Activated naive CD4-positive, alpha-beta T cell treated with anti-CD3 and anti-CD28 coated beads for 36 hours (primary cell): ENCODE measurements around the gene PRDX2. TPM values are rescaled to one million over a fixed set of nuclear protein-coding genes. Genes with fewer than 3 reads are reported as not detected.
A peak's percentile ranks its signal among the peaks of the same experiment; 100 is the strongest.

Experiments
- CTCF ChIA-PET: fragments of 350-600 bp; sonication (Branson Sonifier 250); formaldehyde crosslinking; loops from one replicate; lab custom pipeline; 2021; ENCODE audit warnings: antibody characterized with exemption; lab: Charles Lee
- DNase-seq: peaks from one replicate; pipeline ENCODE4 v3.0.0-alpha.2; 2020
- H3K27ac Mint-ChIP-seq: one replicate; pipeline ENCODE4 v1.8.0; 2021; ENCODE audit warnings: mild to moderate bottlenecking, mixed read lengths
- H3K27me3 Mint-ChIP-seq: one replicate; pipeline ENCODE4 v1.8.0; 2021; ENCODE audit warnings: low read depth, mixed read lengths
- H3K36me3 Mint-ChIP-seq: one replicate; pipeline ENCODE4 v1.8.0; 2021; ENCODE audit warnings: low read depth, mixed read lengths
- H3K4me1 Mint-ChIP-seq: one replicate; pipeline ENCODE4 v1.8.0; 2021; ENCODE audit warnings: low read depth, mixed read lengths
- H3K4me3 Mint-ChIP-seq: one replicate; pipeline ENCODE4 v1.8.0; 2021; ENCODE audit warnings: mild to moderate bottlenecking, moderate library complexity, mixed read lengths
- H3K9me3 Mint-ChIP-seq: one replicate; pipeline ENCODE4 v1.8.0; 2021; ENCODE audit warnings: mixed read lengths
- intact Hi-C: fragments of 100-400 bp; cut with micrococcal nuclease; formaldehyde crosslinking; loops from one replicate; pipeline ENCODE4 v1.15.1; 2023
- total RNA-seq, 2 experiments: library from RNA; stranded (reverse); gene quantifications; one replicate each; pipeline ENCODE4 v1.2.3, GENCODE V29; 2021

Gene PRDX2
- total RNA-seq, 2 experiments from 2014 or later, result 237 to 249 TPM

GRCh38 chr19:12796146-12797071 is 5.2 kb downstream of the PRDX2 start:
- Mint-ChIP-seq H3K27ac (peak overlapping the region; percentile 74), H3K27me3 (no peaks in the 10 kb centered on the region), H3K4me3 (peak overlapping the region; percentile 67), H3K4me1 (peaks cover 40% of the 10 kb centered on the region), H3K36me3 (peaks cover 23% of the 10 kb centered on the region), H3K9me3 (no peaks in the 10 kb centered on the region)
- peak; percentile 84 for DNase-seq
- intact Hi-C loops, result loop anchor here (1.0 to 5.0 kb wide), 4 partner anchors 19 to 79 kb away; no protein-coding TSS in a partner anchor
- CTCF ChIA-PET, result interaction anchor here (0.8 to 13.8 kb wide), 24 partner anchors 9 to 183 kb away, joined by 3 to 341 read pairs (median 4); partner anchors contain the start of genes GET3, HOOK2, RNASEH2A and RTBDN

DNA sequence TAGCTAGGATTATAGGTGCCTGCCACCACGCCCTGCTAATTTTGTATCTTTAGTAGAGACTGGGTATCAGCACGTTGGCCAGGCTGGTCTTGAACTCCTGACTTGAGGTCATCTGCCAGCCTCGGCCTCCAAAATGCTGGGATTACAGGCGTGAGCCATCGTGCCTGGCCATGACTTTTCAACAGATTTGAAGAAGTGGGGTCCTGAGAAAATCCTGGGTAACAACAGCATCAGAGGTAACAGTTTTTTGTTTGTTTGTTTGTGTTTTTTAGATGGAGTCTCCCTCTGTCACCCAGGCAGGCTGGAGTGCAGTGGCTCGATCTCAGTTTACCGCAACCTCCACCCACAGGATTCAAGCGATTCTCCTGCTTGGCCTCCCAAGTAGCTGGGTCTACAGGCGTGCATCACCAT is 6.6 kb downstream of the PRDX2 start:
- no peak for DNase-seq
- intact Hi-C loops, result loop anchor here (5.0 kb wide), 1 partner anchor 33 kb away; no protein-coding TSS in a partner anchor
- H3K36me3 Mint-ChIP-seq, result peaks cover 22% of the 10 kb centered on the region
- H3K4me3 Mint-ChIP-seq, result peak overlapping the region; percentile 81
- H3K27me3 Mint-ChIP-seq, result no peaks in the 10 kb centered on the region
- no peaks in the 10 kb centered on the region for H3K9me3 Mint-ChIP-seq
- CTCF ChIA-PET, result interaction anchor here (0.6 to 13.8 kb wide), 9 partner anchors 8 to 299 kb away, joined by 3 to 341 read pairs (median 10); partner anchors contain the start of genes HOOK2 and TRIR
- peaks cover 28% of the 10 kb centered on the region for H3K4me1 Mint-ChIP-seq
- H3K27ac Mint-ChIP-seq, result peak overlapping the region; percentile 95

DNA sequence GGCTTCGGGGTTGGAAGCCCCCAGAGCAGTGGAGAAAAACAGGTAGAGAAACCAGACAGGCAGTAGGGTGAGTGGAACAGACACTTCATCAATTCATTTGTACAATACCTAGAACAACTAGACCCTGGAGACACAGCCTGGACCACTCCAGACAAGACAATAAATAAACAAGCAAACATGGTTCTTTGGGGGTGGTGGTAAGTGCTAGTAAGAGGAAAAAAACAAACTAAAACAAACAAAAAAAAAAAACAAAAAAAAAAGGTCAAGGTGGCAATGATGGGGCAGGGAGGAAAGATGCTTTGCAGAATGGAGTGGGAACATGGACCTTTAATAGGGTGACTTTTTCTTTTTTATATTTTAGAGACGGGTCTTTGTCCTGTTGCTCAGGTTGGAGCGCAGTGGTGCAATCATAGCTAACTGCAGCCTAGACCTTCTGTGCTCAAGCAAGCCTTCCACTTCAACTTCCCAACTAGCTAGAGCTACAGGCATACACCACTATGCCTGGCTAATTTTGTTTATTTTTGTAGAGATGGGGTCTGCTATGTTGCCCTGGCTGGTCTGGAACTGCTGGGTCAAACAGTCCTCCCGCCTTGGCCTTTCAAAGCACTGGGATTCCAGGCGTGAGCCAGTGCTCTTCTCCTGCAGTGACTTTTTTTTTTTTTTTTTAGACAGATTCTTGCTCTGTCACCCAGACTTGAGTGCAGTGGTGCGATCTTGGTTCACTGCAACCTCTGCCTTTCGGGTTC is 7.2 kb downstream of the PRDX2 start:
- no peaks in the 10 kb centered on the region for H3K9me3 Mint-ChIP-seq
- peak overlapping the region; percentile 95 for H3K27ac Mint-ChIP-seq
- H3K36me3 Mint-ChIP-seq, result peaks cover 18% of the 10 kb centered on the region
- intact Hi-C loops, result no loop called here
- DNase-seq, result no peak
- H3K27me3 Mint-ChIP-seq, result no peaks in the 10 kb centered on the region
- CTCF ChIA-PET, result interaction anchor here (0.6 to 13.8 kb wide), 7 partner anchors 12 to 300 kb away, joined by 3 to 341 read pairs (median 17); partner anchors contain the start of genes HOOK2 and TRIR
- peaks cover 24% of the 10 kb centered on the region for H3K4me1 Mint-ChIP-seq
- peak overlapping the region; percentile 81 for H3K4me3 Mint-ChIP-seq

DNA sequence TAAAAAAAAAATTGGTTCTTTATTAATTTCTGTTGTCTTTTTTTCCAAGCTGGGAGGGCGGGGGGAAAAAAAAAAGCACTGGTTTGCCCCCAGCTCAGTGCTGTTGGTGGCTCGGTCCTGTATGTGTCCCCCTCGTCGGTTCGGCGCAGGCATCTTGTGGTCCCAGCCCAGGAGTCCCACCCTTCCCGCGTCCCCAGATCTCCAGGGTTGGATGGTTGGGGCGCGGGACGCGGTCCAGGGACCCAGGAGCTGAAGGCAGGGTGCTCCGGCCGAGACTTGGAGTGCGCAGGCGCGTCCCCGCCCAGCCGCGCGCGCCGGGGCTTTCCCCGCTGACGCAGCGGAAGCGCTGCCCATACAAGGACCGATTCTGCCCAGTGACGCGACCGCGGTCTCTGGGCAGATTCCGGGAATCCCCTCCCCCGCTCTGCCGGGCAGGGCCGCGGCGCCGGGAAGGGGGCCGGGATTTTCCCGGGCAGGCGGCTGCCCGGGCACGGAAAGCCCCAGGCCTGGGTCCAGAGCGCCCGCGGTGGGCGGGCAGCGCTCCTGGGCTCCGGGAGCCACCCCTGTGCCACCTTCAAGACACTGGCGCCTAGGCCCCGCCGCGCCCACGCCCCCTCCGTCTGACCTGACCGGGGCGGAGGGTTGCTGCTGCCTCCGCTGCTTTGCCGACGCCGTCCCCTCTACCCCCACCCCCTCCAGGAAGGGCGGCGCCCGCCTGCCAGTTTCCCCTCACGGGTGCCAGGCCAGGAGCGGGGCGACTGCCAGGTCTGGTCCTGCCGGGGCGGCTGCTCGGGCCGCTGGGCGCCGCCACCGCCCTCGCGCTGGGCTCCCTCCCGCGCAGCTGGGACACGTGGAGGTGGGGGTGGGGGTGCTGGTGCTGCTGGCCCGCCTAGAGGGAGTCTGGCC is 8.1 kb downstream of the PRDX2 start:
- Mint-ChIP-seq H3K27me3 (no peaks in the 10 kb centered on the region), H3K36me3 (peaks cover 16% of the 10 kb centered on the region), H3K4me1 (peaks cover 31% of the 10 kb centered on the region), H3K27ac (peak overlapping the region; percentile 96), H3K9me3 (no peaks in the 10 kb centered on the region), H3K4me3 (peak overlapping the region; percentile 97)
- peak; percentile 93 for DNase-seq
- intact Hi-C loops, result loop anchor here (1.0 kb wide), 2 partner anchors 59 to 112 kb away; partner anchors contain the start of genes DHPS and TRIR
- CTCF ChIA-PET, result interaction anchor here (1.3 to 13.8 kb wide), 5 partner anchors 11 to 54 kb away, joined by 3 to 341 read pairs (median 40); partner anchors contain the start of gene HOOK2

- Mint-ChIP-seq H3K27ac (peak overlapping the region; percentile 96), H3K27me3 (no peaks in the 10 kb centered on the region), H3K4me1 (peaks cover 35% of the 10 kb centered on the region), H3K9me3 (no peaks in the 10 kb centered on the region), H3K36me3 (peaks cover 16% of the 10 kb centered on the region), H3K4me3 (peak overlapping the region; percentile 97)
- CTCF ChIA-PET, result interaction anchor here (1.3 to 13.8 kb wide), 4 partner anchors 10 to 55 kb away, joined by 3 to 303 read pairs (median 26); partner anchors contain the start of gene HOOK2
- intact Hi-C loops, result loop anchor here (1.0 kb wide), 2 partner anchors 59 to 112 kb away; partner anchors contain the start of genes DHPS and TRIR
- no peak for DNase-seq
Observed at GRCh38 chr19:12792853-12793289, 8.7 kb downstream of the PRDX2 start.

DNA sequence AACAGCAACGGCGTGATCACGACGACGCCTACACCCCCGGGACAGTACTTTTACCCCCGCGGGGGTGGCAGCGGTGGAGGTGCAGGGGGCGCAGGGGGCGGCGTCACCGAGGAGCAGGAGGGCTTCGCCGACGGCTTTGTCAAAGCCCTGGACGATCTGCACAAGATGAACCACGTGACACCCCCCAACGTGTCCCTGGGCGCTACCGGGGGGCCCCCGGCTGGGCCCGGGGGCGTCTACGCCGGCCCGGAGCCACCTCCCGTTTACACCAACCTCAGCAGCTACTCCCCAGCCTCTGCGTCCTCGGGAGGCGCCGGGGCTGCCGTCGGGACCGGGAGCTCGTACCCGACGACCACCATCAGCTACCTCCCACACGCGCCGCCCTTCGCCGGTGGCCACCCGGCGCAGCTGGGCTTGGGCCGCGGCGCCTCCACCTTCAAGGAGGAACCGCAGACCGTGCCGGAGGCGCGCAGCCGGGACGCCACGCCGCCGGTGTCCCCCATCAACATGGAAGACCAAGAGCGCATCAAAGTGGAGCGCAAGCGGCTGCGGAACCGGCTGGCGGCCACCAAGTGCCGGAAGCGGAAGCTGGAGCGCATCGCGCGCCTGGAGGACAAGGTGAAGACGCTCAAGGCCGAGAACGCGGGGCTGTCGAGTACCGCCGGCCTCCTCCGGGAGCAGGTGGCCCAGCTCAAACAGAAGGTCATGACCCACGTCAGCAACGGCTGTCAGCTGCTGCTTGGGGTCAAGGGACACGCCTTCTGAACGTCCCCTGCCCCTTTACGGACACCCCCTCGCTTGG is 9.3 kb downstream of the PRDX2 start:
- peaks cover 16% of the 10 kb centered on the region for H3K36me3 Mint-ChIP-seq
- intact Hi-C loops, result no loop called here
- H3K27me3 Mint-ChIP-seq, result no peaks in the 10 kb centered on the region
- no peaks in the 10 kb centered on the region for H3K9me3 Mint-ChIP-seq
- DNase-seq, result peak; percentile 80
- CTCF ChIA-PET, result interaction anchor here (1.0 to 13.8 kb wide), 5 partner anchors 10 to 121 kb away, joined by 3 to 303 read pairs (median 13); partner anchors contain the start of gene HOOK2
- H3K4me3 Mint-ChIP-seq, result peak overlapping the region; percentile 97
- peaks cover 35% of the 10 kb centered on the region for H3K4me1 Mint-ChIP-seq
- peak overlapping the region; percentile 96 for H3K27ac Mint-ChIP-seq

DNA sequence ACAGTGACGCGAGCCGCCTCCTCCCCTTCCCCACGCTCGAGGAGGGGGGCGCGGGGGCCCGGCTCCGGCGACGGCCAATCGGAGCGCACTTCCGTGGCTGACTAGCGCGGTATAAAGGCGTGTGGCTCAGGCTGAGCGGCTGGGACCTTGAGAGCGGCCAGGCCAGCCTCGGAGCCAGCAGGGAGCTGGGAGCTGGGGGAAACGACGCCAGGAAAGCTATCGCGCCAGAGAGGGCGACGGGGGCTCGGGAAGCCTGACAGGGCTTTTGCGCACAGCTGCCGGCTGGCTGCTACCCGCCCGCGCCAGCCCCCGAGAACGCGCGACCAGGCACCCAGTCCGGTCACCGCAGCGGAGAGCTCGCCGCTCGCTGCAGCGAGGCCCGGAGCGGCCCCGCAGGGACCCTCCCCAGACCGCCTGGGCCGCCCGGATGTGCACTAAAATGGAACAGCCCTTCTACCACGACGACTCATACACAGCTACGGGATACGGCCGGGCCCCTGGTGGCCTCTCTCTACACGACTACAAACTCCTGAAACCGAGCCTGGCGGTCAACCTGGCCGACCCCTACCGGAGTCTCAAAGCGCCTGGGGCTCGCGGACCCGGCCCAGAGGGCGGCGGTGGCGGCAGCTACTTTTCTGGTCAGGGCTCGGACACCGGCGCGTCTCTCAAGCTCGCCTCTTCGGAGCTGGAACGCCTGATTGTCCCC is 10.1 kb downstream of the PRDX2 start, which contains the start of gene JUNB:
Gene JUNB, plus strand, starts transcription at position 142 of the 706 bp plus-strand sequence. Its CDS starts 286 bp downstream, at position 428.
- peak within 1 kb of the TSS; percentile 96 for H3K27ac Mint-ChIP-seq
- intact Hi-C loops, result loop anchor here (1.0 to 2.0 kb wide), 4 partner anchors 9 to 365 kb away; partner anchors contain the start of genes CALR and PRDX2
- CTCF ChIA-PET, result interaction anchor here (1.0 to 13.8 kb wide), 5 partner anchors 9 to 120 kb away, joined by 3 to 303 read pairs (median 13); partner anchors contain the start of gene HOOK2
- peaks cover 34% of the 10 kb centered on the region for H3K4me1 Mint-ChIP-seq
- no peaks in the 10 kb centered on the region for H3K27me3 Mint-ChIP-seq
- peaks cover 14% of the 10 kb centered on the region for H3K36me3 Mint-ChIP-seq
- no peaks in the 10 kb centered on the region for H3K9me3 Mint-ChIP-seq
- DNase-seq, result peak; percentile 96
- H3K4me3 Mint-ChIP-seq, result peak within 1 kb of the TSS; percentile 97

- DNase-seq, result no peak
- Mint-ChIP-seq H3K9me3 (no peaks in the 10 kb centered on the region), H3K27me3 (no peaks in the 10 kb centered on the region), H3K4me1 (peaks cover 29% of the 10 kb centered on the region), H3K4me3 (peak overlapping the region; percentile 97), H3K36me3 (peaks cover 14% of the 10 kb centered on the region), H3K27ac (peak overlapping the region; percentile 96)
- intact Hi-C loops, result loop anchor here (1.0 to 2.0 kb wide), 4 partner anchors 8 to 366 kb away; partner anchors contain the start of genes CALR and PRDX2
- CTCF ChIA-PET, result interaction anchor here (0.9 to 13.8 kb wide), 3 partner anchors 8 to 26 kb away, joined by 4 to 303 read pairs (median 40); partner anchors contain the start of gene HOOK2
Observed at GRCh38 chr19:12790628-12791344, 10.8 kb downstream of the PRDX2 start.
